ENCODE data around the gene ANKRD6.
A peak's percentile ranks its signal among the peaks of the same experiment; 100 is the strongest.

DNA sequence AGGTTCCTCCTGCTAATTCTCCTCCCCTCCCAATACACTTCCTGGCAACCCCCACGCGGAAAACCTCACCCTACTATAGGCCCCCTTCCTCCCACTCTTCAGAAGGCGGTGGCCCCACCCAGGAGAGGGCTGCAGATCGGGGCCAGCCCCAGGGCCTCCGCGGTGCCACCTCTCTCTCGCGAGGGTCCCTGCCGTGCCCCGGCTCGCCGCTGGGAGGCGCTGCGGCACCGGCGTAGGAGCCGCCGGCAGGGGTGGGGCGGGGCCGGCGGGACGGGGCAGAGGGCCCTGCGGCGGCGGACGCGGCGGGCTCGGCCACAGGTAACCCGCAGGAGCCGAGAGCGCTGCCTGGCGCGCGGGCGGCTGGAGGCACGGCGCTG lies at the start of gene ANKRD6:
- TF ChIP-seq, protein P1, sequence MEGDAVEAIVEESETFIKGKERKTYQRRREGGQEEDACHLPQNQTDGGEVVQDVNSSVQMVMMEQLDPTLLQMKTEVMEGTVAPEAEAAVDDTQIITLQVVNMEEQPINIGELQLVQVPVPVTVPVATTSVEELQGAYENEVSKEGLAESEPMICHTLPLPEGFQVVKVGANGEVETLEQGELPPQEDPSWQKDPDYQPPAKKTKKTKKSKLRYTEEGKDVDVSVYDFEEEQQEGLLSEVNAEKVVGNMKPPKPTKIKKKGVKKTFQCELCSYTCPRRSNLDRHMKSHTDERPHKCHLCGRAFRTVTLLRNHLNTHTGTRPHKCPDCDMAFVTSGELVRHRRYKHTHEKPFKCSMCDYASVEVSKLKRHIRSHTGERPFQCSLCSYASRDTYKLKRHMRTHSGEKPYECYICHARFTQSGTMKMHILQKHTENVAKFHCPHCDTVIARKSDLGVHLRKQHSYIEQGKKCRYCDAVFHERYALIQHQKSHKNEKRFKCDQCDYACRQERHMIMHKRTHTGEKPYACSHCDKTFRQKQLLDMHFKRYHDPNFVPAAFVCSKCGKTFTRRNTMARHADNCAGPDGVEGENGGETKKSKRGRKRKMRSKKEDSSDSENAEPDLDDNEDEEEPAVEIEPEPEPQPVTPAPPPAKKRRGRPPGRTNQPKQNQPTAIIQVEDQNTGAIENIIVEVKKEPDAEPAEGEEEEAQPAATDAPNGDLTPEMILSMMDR (IDR thresholded peaks at IDR 0.05): peak; percentile 49 to 99 (median 90)
- peak in 1 of 2 donors; percentile 19 for TF ChIP-seq POLR2A (IDR thresholded peaks at IDR 0.05)

All from heart left ventricle (tissue), 13 donors.